ENCODE results near the gene ZNF664.

Gene ZNF664

GRCh38 chr12:123960029-123960735 is 12.8 kb upstream of the ZNF664 start:
- DNase-seq = no peak

GRCh38 chr12:123960856-123961255 is 12.2 kb upstream of the ZNF664 start:
- no peak for DNase-seq

- DNase-seq = no peak
Measured at GRCh38 chr12:123961585-123962345, 11.2 kb upstream of the ZNF664 start.

GRCh38 chr12:123962513-123962912 is 10.5 kb upstream of the ZNF664 start:
- no peak for DNase-seq

GRCh38 chr12:123963821-123964220 is 9.2 kb upstream of the ZNF664 start:
- no peak for DNase-seq

- DNase-seq = no peak
Measured at GRCh38 chr12:123965382-123965781, 7.6 kb upstream of the ZNF664 start.

DNA sequence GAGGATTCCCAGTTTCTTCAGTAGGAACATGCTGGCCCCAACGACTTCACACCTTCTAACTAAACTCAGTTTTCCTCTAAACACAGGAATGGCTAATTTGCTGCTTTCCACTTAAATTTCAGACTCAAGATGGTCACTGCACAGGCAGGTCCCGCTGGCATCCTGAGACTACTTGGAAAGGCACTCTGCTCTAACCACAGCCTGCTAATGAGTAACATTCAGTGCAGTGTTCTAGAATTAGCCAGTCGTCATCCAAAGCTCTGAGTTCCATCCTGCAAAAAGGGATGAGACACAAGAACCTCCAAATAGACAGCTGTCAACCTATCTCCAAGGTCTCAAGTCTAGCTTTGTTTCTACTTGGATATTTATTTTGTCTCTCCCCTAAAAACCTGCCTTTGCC is 6.4 kb upstream of the ZNF664 start:
- DNase-seq = no peak

GRCh38 chr12:123967121-123967586 is 5.9 kb upstream of the ZNF664 start:
- DNase-seq = no peak

GRCh38 chr12:123971449-123971769 is 1.6 kb upstream of the ZNF664 start:
- no peak for DNase-seq

GRCh38 chr12:123971770-123972456 is 1.1 kb upstream of the ZNF664 start:
- DNase-seq = peak; percentile 59

- peak; percentile 45 for DNase-seq
Measured at GRCh38 chr12:123973552-123974341, 732 bp downstream of the ZNF664 start.

DNA sequence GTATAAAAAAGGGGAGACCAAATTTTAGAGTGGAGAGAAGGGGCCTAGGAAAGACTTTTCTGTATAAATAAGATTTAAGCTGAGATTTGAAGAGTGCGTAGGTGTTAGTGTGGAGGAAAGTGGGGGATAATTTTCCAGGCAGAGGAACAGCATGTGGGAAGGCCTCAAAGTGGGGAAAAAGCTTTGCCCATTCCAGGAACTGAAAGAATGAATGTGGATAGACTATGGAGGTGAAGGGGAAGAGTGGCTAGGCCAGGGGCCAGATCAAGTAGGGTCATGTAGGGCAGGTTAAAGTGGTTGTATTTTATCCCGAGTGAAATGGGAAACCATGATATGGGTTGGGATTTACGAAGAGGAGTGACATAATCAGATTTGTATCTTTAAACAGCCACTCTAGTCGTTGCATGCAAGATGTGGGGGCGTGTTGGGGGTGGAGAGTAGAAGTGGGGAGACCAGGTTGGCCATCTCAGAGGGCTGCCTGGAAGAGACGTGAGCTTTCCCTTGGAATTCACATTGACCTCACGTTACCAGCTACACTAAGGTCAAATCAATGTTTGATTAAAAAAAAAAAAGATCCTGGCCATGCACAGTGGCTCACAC is 3.3 kb downstream of the ZNF664 start:
- no peak for DNase-seq

DNA sequence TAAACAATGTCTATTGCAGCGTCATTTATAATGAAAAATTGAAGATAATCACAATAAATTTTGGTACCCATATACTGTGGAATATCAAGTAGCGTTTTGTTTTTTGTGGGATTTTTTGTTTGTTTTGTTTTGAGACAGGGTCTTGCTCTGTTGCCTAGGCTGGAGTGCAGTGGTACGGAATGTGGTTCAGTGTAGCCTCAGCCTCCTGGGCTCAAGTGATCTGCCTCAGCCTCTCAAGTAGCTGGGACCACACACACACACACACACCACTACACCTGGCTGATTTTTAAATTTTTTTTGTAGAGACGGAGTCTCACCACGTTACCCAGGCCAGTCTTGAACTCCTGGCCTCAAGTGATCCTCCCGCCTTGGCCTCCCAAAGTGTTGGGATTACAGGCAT is 6.6 kb downstream of the ZNF664 start:
- DNase-seq = no peak

DNA sequence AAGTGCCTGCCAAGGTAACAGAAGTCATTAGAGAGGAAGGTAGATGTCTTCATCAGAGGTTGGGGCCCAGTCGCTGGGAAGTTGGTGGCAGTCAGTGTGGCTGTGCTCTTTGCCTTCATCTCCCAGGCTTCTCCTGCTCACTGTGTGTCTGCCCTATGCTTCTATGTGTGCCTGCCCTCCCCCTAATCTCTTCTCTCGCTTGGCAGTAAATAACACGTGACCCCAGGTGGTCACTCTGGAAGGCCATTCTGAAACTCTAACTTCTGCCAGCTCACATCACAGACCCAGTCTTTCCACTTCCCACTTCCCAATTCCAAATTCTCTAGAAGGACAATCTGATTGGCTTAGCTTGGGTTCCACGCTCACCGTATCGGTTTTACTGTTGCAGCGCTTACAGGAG is 9.3 kb downstream of the ZNF664 start:
- no peak for DNase-seq

- DNase-seq = peak; percentile 44
Measured at GRCh38 chr12:123983822-123984485, 10.9 kb downstream of the ZNF664 start.

DNA sequence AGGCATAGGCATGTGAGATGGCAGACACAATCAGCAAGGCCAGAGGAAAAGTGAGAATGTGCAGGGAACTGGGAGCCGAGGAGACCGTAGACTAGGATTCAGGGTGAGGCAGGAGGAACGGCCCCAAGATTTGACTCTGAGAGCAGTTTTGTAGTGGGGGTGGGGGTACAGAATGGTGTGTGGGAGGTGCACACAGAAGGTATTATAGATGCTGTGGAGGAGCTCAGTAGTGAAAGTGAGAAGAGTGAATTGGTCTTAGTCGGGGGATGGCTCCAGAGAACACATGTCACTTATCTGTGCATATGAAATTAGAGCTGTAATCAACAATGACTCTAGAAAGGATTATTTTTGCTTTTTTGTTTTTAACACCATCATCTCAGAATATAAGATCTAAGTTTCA is 11.9 kb downstream of the ZNF664 start:
- DNase-seq = no peak

DNA sequence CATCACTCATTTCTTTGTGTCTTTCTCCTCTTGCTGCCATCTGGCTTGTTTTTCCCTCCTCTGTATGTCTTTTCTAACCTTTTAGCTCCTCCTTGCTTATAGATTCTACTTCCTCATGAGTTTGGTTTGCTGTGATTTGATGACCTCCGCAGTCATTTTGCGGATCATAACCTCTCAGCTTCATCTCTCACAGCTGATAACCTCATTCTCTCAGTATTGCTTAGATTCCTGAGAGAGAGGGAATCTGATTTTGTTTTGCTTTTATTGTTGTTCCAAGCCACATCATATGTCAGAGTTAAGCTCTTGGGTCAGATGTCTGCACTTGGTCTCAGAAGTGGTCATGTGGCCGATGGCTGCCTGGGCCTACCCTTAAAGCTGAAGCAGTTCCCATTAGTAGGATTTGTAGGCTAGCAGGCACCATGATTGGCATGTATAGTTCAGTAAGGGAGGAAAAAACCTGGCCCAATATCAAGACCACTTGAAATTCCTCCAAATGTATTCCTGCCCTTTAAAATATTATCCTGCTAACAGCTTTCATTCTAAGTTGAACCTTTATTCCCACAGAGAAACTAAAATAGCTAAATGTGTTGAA is 13.5 kb downstream of the ZNF664 start:
- DNase-seq = no peak

DNA sequence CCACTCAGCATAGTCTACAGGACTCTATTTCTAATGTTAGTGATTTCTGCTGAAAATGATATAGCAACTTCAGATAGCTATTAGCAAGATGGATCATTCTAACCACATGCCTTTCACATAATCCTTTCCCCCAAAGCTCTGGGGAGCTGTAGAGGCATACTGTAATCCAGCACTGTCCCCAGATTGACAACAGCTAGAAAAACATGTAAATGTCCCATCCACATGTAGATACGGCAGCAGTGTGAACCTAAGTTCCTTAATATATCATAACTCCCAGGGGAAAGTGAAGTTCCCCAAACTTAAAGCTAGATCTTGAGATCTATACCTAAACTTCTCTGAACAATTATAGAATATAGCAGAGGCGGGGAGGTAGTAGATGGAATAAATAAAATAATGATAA is 14.0 kb downstream of the ZNF664 start:
- DNase-seq = no peak

- DNase-seq = no peak
Measured at GRCh38 chr12:123989168-123989567, 16.2 kb downstream of the ZNF664 start.

GRCh38 chr12:123989753-123990152 is 16.7 kb downstream of the ZNF664 start:
- no peak for DNase-seq

- DNase-seq = no peak
Measured at GRCh38 chr12:123990511-123990910, 17.5 kb downstream of the ZNF664 start.

Data from activated T-cell treated with anti-CD3 and anti-CD28 coated beads, Interleukin-2, amount 50 U/mL, for 1 hour (primary cell).